Naive thymus-derived CD4-positive, alpha-beta T cell (primary cell): ENCODE measurements around the gene ARHGAP42. TPM values are rescaled to one million over a fixed set of nuclear protein-coding genes. Genes with fewer than 3 reads are reported as not detected.

Source experiments
- ATAC-seq: fragments of 150-1000 bp; cut with Tn5 transposase; 2 replicates; pipeline ENCODE4 v1.10.0; 2021; ENCODE audit warnings: mild to moderate bottlenecking, moderate library complexity
- CTCF ChIA-PET: fragments of 350-600 bp; sonication (Branson Sonifier 250); formaldehyde crosslinking; loops from one replicate; lab custom pipeline; 2021; ENCODE audit warnings: antibody characterized with exemption; lab: Charles Lee
- POLR2A ChIA-PET: fragments of 350-600 bp; sonication (Branson Sonifier 250); formaldehyde crosslinking; loops from one replicate; lab custom pipeline; 2021; ENCODE audit warnings: antibody characterized with exemption, inconsistent platforms; lab: Charles Lee
- DNase-seq, 9 donors: peaks; one replicate each; pipeline versions ENCODE4 v3.0.0 to v3.0.0-alpha.2; 2020 to 2022; ENCODE audit warnings: mixed read lengths in 1 of 9
- H3K27ac ChIP-seq: one replicate; pipeline ENCODE4 v1.7.0; 2013; ENCODE audit warnings: mild to moderate bottlenecking, low read depth, low read length, moderate library complexity
- H3K27me3 ChIP-seq, 2 donors: one replicate each; pipeline ENCODE4 v1.7.0; 2013; ENCODE audit warnings: low read length in 2 of 2, mild to moderate bottlenecking in 2 of 2, moderate library complexity in 2 of 2; ENCODE audit not compliant: control insufficient read depth in 2 of 2, insufficient read depth in 2 of 2
- H3K36me3 ChIP-seq, 3 experiments: 1 replicate in 2 of 3; 2 replicates in 1 of 3; pipeline ENCODE4 v1.7.0; 2013; ENCODE audit warnings: low read length in 3 of 3, mild to moderate bottlenecking in 3 of 3, moderate library complexity in 1 of 3; ENCODE audit not compliant: insufficient read depth in 3 of 3, control insufficient read depth in 2 of 3
- H3K4me1 ChIP-seq, 2 donors: one replicate each; pipeline ENCODE4 v1.7.0; 2013; ENCODE audit warnings: low read length in 2 of 2, mild to moderate bottlenecking in 2 of 2, moderate library complexity in 1 of 2; ENCODE audit not compliant: control insufficient read depth in 2 of 2, insufficient read depth in 2 of 2
- H3K4me3 ChIP-seq: 2 replicates; pipeline ENCODE4 v1.7.0; 2013; ENCODE audit warnings: mild to moderate bottlenecking, low read length
- H3K9me3 ChIP-seq, 3 experiments: 1 replicate in 2 of 3; 2 replicates in 1 of 3; pipeline ENCODE4 v1.7.0; 2013; ENCODE audit warnings: low read length in 3 of 3; ENCODE audit not compliant: control insufficient read depth in 2 of 3
- H3K27ac Mint-ChIP-seq, 9 donors: one replicate each; pipeline ENCODE4 v1.8.0; 2020 to 2022; ENCODE audit warnings: mixed read lengths in 9 of 9, mild to moderate bottlenecking in 8 of 9, moderate library complexity in 5 of 9, inconsistent platforms in 2 of 9
- H3K27me3 Mint-ChIP-seq, 5 donors: one replicate each; pipeline ENCODE4 v1.8.0; 2021 to 2022; ENCODE audit warnings: mixed read lengths in 5 of 5, mild to moderate bottlenecking in 1 of 5
- H3K36me3 Mint-ChIP-seq, 5 donors: one replicate each; pipeline ENCODE4 v1.8.0; 2020 to 2022; ENCODE audit warnings: mixed read lengths in 5 of 5, mild to moderate bottlenecking in 3 of 5, inconsistent platforms in 1 of 5
- H3K4me1 Mint-ChIP-seq, 7 donors: one replicate each; pipeline ENCODE4 v1.8.0; 2020 to 2022; ENCODE audit warnings: mixed read lengths in 7 of 7, mild to moderate bottlenecking in 3 of 7, inconsistent platforms in 1 of 7
- H3K4me3 Mint-ChIP-seq, 10 donors: one replicate each; pipeline ENCODE4 v1.8.0; 2020 to 2022; ENCODE audit warnings: mild to moderate bottlenecking in 10 of 10, mixed read lengths in 10 of 10, moderate library complexity in 6 of 10, inconsistent platforms in 2 of 10
- H3K9me3 Mint-ChIP-seq, 11 donors: one replicate each; pipeline ENCODE4 v1.8.0; 2020 to 2022; ENCODE audit warnings: mixed read lengths in 11 of 11, mild to moderate bottlenecking in 4 of 11, inconsistent platforms in 1 of 11, moderate library complexity in 1 of 11
- intact Hi-C, 2 donors: fragments of 100-400 bp; cut with micrococcal nuclease; formaldehyde crosslinking; loops; one replicate each; pipeline ENCODE4 v1.15.1; 2023
- polyA plus RNA-seq, 2 donors: library from polyadenylated mRNA; unstranded; fragments of 300-500 nt; fragmentation: Illumina TruSeq; gene quantifications; one replicate each; pipeline ENCODE4 v1.2.3, GENCODE V29; 2021
- total RNA-seq, 6 experiments: library from RNA in 5 of 6; stranded (reverse) in 5 of 6; gene quantifications; 1 replicate in 5 of 6; 2 replicates in 1 of 6; pipeline ENCODE4 v1.2.3 and lab custom pipeline; 2021 to 2026

The ARHGAP42 gene
- total and polyA plus RNA-seq, 7 experiments from 2014 or later = 0.05 to 0.66 (median 0.21) TPM; not detected in 4

DNA sequence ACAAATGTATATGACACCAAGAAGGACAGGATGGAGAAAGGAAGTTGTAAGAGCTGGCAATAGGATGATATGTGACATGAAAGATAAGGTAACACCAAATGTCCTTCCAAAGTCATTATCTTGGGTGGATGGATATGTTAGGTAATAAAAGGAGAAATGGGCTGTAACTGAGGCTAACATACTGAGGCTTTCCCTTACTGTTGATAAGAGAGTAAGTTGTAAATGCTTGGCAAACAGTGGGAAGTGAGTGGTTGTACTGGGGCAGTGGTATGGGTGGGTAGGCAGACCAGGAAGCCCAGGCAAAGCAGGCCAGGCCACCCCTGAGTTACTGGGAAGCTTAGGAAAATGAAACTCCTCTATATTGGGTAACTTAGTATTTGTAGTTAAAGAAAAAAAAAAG is 73.7 kb downstream of the ARHGAP42 start:
- no peak overlapping the region for H3K27ac Mint-ChIP-seq
- Histone ChIP-seq H3K4me3 (no peak overlapping the region), H3K36me3 (no peaks in the 10 kb centered on the region), H3K27ac (no peak overlapping the region), H3K4me1 (no peaks in the 10 kb centered on the region), H3K27me3 (no peaks in the 10 kb centered on the region), H3K9me3 (no peaks in the 10 kb centered on the region)
- H3K27me3 Mint-ChIP-seq = no peaks in the 10 kb centered on the region
- H3K4me1 Mint-ChIP-seq = no peaks in the 10 kb centered on the region
- DNase-seq (no peak), ATAC-seq (no peak)
- H3K36me3 Mint-ChIP-seq = no peaks in the 10 kb centered on the region
- peaks cover 0 to 7% (median 0%) of the 10 kb centered on the region in 11 donors for H3K9me3 Mint-ChIP-seq
- intact Hi-C loops = no loop called here
- CTCF ChIA-PET = no interaction called here
- POLR2A ChIA-PET = no interaction called here
- no peak overlapping the region for H3K4me3 Mint-ChIP-seq

DNA sequence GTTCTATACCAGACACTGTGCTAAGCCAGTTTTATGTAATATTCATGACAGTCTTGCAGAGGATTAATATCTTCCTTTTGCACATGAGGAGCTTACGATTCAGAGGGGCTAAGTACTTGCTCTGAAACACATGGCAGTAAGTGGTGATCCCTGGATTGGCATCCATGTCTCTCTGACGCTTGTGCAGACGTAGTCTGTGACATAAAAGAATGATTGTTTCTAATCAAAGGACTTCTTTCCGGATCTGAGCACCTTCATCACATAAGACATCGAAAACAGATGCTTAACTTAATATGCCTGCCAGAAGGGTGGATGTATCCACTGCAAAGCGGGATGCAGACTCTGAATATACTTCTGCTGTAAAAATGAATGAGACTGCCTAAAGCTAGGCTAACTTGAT is 74.8 kb downstream of the ARHGAP42 start:
- Histone ChIP-seq H3K9me3 (no peaks in the 10 kb centered on the region), H3K27ac (no peak overlapping the region), H3K4me3 (no peak overlapping the region), H3K4me1 (no peaks in the 10 kb centered on the region), H3K36me3 (no peaks in the 10 kb centered on the region), H3K27me3 (no peaks in the 10 kb centered on the region)
- peaks cover 0 to 7% (median 0%) of the 10 kb centered on the region in 11 donors for H3K9me3 Mint-ChIP-seq
- POLR2A ChIA-PET = no interaction called here
- H3K4me1 Mint-ChIP-seq = no peaks in the 10 kb centered on the region
- intact Hi-C loops = no loop called here
- DNase-seq (no peak), ATAC-seq (no peak)
- H3K36me3 Mint-ChIP-seq = no peaks in the 10 kb centered on the region
- CTCF ChIA-PET = no interaction called here
- H3K27me3 Mint-ChIP-seq = no peaks in the 10 kb centered on the region
- H3K27ac Mint-ChIP-seq = no peak overlapping the region
- no peak overlapping the region for H3K4me3 Mint-ChIP-seq

DNA sequence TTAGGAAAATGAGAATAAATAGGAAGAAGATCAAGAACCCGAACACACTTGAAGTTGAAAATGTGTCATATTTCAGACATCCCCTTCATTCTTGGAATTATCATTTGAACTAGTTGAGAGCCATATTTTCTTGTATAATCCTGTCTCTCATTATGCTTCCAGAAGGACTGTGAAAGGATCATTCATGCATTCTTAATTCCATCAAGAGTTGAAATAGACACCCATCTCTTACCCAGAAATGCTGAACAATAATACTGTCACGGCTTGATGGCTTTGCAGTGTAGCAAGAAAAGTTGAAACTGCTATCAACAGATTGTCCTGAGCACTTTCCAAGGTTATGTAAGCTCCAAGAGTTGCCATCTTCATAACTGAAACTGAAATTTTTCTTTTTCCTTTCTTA is 79.7 kb downstream of the ARHGAP42 start:
- no peaks in the 10 kb centered on the region for H3K36me3 ChIP-seq
- intact Hi-C loops = no loop called here
- ChIA-PET POLR2A (no interaction called here), CTCF (no interaction called here)
- ATAC-seq (no peak), DNase-seq (no peak)
- no peaks in the 10 kb centered on the region for H3K36me3 Mint-ChIP-seq
- H3K4me3 Mint-ChIP-seq = no peak overlapping the region
- no peaks in the 10 kb centered on the region for H3K27me3 Mint-ChIP-seq
- H3K27ac Mint-ChIP-seq = no peak overlapping the region
- no peaks in the 10 kb centered on the region for H3K9me3 ChIP-seq
- H3K4me1 Mint-ChIP-seq = no peaks in the 10 kb centered on the region
- H3K27ac ChIP-seq = no peak overlapping the region
- H3K4me1 ChIP-seq = no peaks in the 10 kb centered on the region
- H3K27me3 ChIP-seq = no peaks in the 10 kb centered on the region
- H3K4me3 ChIP-seq = no peak overlapping the region
- peaks cover 0 to 5% (median 0%) of the 10 kb centered on the region in 11 donors for H3K9me3 Mint-ChIP-seq

DNA sequence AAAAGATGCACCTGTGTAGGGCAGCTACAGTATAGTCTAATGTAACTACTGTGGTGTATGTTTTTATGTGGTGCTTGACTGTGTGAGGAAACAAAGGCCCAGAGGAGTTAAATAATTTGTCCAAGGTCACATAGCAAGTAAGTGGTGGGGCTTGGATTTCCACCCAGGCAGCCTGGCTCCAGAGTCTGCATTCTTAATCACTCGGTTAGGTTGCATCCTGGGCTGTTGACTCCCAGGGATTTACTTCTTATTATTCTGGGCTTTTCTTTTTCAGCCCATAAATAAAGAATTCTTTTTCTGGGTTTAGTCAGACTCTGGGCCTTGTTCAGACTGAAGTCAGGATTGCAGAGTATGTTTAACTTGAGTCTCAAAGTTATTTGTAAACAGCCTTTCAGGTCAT is 82.1 kb downstream of the ARHGAP42 start:
- DNase-seq (no peak), ATAC-seq (no peak)
- Histone ChIP-seq H3K27me3 (no peaks in the 10 kb centered on the region), H3K27ac (no peak overlapping the region), H3K4me1 (no peaks in the 10 kb centered on the region), H3K9me3 (no peaks in the 10 kb centered on the region), H3K4me3 (no peak overlapping the region), H3K36me3 (no peaks in the 10 kb centered on the region)
- H3K4me3 Mint-ChIP-seq = no peak overlapping the region
- ChIA-PET POLR2A (no interaction called here), CTCF (no interaction called here)
- H3K27ac Mint-ChIP-seq = no peak overlapping the region
- H3K36me3 Mint-ChIP-seq = no peaks in the 10 kb centered on the region
- intact Hi-C loops = no loop called here
- H3K27me3 Mint-ChIP-seq = no peaks in the 10 kb centered on the region
- H3K4me1 Mint-ChIP-seq = no peaks in the 10 kb centered on the region
- H3K9me3 Mint-ChIP-seq = peaks cover 0 to 5% (median 0%) of the 10 kb centered on the region in 11 donors

DNA sequence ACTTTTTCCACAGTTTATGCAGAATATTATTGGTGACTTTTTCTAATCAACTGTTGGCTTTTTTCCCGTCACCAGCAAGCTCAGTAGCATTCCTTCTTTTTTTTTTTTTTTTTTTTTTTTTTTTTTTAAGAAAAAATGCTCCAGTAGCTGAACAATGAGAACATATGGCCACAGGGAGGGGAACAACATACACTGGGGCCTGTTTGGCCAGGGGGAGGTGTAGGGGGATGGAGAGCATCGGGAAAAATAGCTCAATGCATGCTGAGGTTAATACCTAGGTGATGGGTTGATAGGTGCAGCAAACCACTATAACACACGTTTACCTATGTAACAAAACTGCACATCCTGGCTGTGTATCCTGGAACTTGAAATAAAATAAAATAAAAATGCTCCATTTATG is 82.5 kb downstream of the ARHGAP42 start:
- no peak for ATAC-seq

DNA sequence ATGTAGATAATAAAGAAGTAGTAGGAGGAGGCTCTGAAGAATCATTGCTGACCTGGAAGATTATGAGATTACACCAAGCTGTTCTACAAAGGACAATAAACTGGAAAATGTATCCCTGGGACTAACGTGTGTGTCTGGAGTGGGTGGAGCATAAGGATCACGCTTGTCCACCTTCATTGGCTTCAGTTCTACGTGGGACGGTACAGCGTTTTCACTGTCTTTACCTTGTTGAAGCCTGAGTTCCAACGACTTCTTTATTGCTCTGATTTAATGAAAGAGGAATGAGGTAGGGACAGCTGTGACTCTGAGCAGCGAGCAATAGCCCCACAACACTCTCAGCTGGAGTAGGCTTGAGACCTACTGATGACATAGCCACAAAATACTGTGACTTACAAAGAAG is 87.0 kb downstream of the ARHGAP42 start:
- Histone ChIP-seq H3K4me3 (no peak overlapping the region), H3K27me3 (no peaks in the 10 kb centered on the region), H3K27ac (no peak overlapping the region), H3K9me3 (no peaks in the 10 kb centered on the region), H3K4me1 (no peaks in the 10 kb centered on the region), H3K36me3 (no peaks in the 10 kb centered on the region)
- intact Hi-C loops = no loop called here
- Mint-ChIP-seq H3K36me3 (peaks cover 0 to 3% (median 0%) of the 10 kb centered on the region in 5 donors), H3K4me3 (no peak overlapping the region), H3K27me3 (no peaks in the 10 kb centered on the region), H3K27ac (no peak overlapping the region), H3K4me1 (no peaks in the 10 kb centered on the region), H3K9me3 (peaks cover 0 to 9% (median 0%) of the 10 kb centered on the region in 11 donors)
- no peak for DNase-seq
- no peak for ATAC-seq
- ChIA-PET CTCF (no interaction called here), POLR2A (no interaction called here)

More for the DNA sequence above, 82.5 kb downstream of the ARHGAP42 start:
- Mint-ChIP-seq H3K4me1 (no peaks in the 10 kb centered on the region), H3K27ac (no peak overlapping the region), H3K36me3 (peaks cover 0 to 3% (median 0%) of the 10 kb centered on the region in 5 donors), H3K27me3 (no peaks in the 10 kb centered on the region), H3K4me3 (no peak overlapping the region), H3K9me3 (peaks cover 0 to 4% (median 2%) of the 10 kb centered on the region in 11 donors)
- Histone ChIP-seq H3K27ac (no peak overlapping the region), H3K4me3 (no peak overlapping the region), H3K9me3 (no peaks in the 10 kb centered on the region), H3K36me3 (no peaks in the 10 kb centered on the region), H3K4me1 (no peaks in the 10 kb centered on the region), H3K27me3 (no peaks in the 10 kb centered on the region)
- DNase-seq = no peak
- intact Hi-C loops = no loop called here
- CTCF ChIA-PET = no interaction called here
- POLR2A ChIA-PET = no interaction called here

DNA sequence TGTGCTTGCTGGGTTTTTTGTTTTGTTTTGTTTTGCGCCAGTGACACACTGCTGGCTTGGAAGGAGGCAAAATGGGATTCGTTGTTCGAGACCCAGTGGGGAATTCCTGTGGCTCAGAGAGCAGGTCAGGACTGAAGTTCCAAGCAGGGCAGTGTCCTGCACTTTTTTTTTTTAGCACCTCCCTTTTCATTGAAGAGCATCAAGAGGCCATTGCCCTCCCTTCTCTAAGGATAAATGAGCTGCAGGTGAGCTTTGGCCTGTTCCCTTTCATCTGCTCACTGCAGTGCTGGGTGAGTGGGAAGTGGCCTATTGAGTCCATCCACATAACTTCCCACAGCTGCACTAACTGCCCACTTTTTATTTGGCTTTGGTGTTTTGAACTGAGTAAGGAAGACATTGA is 87.8 kb downstream of the ARHGAP42 start:
- intact Hi-C loops = no loop called here
- no peaks in the 10 kb centered on the region for H3K27me3 ChIP-seq
- peaks cover 0 to 3% (median 0%) of the 10 kb centered on the region in 5 donors for H3K36me3 Mint-ChIP-seq
- H3K27ac ChIP-seq = no peak overlapping the region
- H3K27me3 Mint-ChIP-seq = no peaks in the 10 kb centered on the region
- H3K36me3 ChIP-seq = no peaks in the 10 kb centered on the region
- no peaks in the 10 kb centered on the region for H3K9me3 ChIP-seq
- DNase-seq (no peak), ATAC-seq (no peak)
- no peak overlapping the region for H3K4me3 ChIP-seq
- H3K4me3 Mint-ChIP-seq = no peak overlapping the region
- H3K4me1 Mint-ChIP-seq = no peaks in the 10 kb centered on the region
- no peak overlapping the region for H3K27ac Mint-ChIP-seq
- peaks cover 0 to 9% (median 0%) of the 10 kb centered on the region in 11 donors for H3K9me3 Mint-ChIP-seq
- no peaks in the 10 kb centered on the region for H3K4me1 ChIP-seq
- POLR2A ChIA-PET = no interaction called here
- CTCF ChIA-PET = no interaction called here
